GM06990 (cell line): ENCODE results near the gene OR11A1.

Experiments
- DNase-seq: peaks from one replicate; pipeline ENCODE4 v3.0.0-alpha.2; 2011; ENCODE audit not compliant: insufficient read length; ENCODE audit errors: extremely low read depth
- H3K27me3 ChIP-seq: replicated peaks from 2 replicates; pipeline ENCODE4 v1.6.0; 2011; ENCODE audit warnings: low read length; ENCODE audit not compliant: control insufficient read depth, insufficient read depth
- H3K36me3 ChIP-seq: 2 replicates; pipeline ENCODE4 v1.5.1; 2011; ENCODE audit warnings: low read length; ENCODE audit not compliant: control insufficient read depth, insufficient read depth
- H3K4me3 ChIP-seq: replicated peaks from 2 replicates; pipeline ENCODE4 v1.5.1; 2011; ENCODE audit warnings: low read depth, mild to moderate bottlenecking, control low read depth, low read length
- CTCF ChIP-seq: IDR thresholded peaks from 2 replicates; pipeline ENCODE4 v1.5.1; 2011; ENCODE audit warnings: low read length, control low read depth, mild to moderate bottlenecking, inconsistent platforms; ENCODE audit not compliant: insufficient read depth, poor library complexity, severe bottlenecking

OR11A1 gene

DNA sequence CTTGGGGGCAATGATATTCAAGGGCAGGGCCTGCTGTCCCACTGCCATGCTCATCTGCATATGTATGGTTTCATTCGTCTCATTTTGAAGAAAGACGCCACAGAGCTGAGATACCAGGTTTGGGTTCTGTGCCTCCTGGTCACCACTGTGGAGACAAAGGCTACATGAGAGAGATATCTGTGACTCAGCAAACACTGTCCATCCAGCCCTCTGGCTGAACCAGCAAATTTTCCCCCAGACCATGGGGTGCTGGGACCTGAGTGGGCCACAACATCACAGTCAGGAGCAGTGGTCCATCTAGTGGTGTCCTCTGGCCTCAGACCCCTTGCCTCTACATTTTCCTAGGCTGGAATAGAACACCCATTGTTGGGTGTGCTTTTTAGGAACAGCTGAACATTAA is 30.8 kb upstream of the OR11A1 start, which contains the start of gene MAS1L:
Gene MAS1L (minus strand): TSS at position 297 of the 400 bp plus-strand sequence. CDS start 54 bp downstream, at position 243.
- H3K36me3 ChIP-seq = no peaks in the 10 kb centered on the region
- no peak for DNase-seq
- no peak for TF ChIP-seq CTCF
- H3K27me3 ChIP-seq = no peaks in the 10 kb centered on the region
- H3K4me3 ChIP-seq = no peak within 1 kb of the TSS

GRCh38 chr6:29487131-29487530 is 30.3 kb upstream of the OR11A1 start:
- H3K27me3 ChIP-seq = no peaks in the 10 kb centered on the region
- TF ChIP-seq CTCF = no peak

GRCh38 chr6:29486577-29486976 is 29.7 kb upstream of the OR11A1 start:
- Histone ChIP-seq H3K36me3 (no peaks in the 10 kb centered on the region), H3K4me3 (no peak overlapping the region), H3K27me3 (no peaks in the 10 kb centered on the region)
- DNase-seq = no peak
- no peak for TF ChIP-seq CTCF

More at GRCh38 chr6:29487131-29487530, 30.3 kb upstream of the OR11A1 start:
- no peak for DNase-seq
- H3K36me3 ChIP-seq = no peaks in the 10 kb centered on the region
- no peak overlapping the region for H3K4me3 ChIP-seq

DNA sequence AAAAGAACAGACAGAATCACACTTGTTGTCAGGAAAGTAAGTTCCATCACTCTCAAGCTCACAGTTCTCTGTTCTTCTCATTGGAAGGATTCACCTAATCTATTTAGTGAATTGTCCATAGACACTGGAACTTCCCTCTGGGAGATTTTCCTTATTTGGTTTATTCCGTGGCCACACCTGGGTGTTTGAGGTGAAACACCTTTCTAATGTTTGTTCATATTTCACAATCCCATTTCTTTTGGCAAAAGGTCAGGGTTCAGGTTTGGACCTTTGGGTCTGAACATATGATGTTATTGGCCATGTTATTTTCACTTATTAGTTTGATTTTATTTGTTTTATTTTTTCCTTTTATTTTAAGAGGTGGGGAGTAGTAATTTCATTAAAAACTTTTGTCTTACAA is 26.9 kb upstream of the OR11A1 start:
- H3K4me3 ChIP-seq = no peak overlapping the region
- no peaks in the 10 kb centered on the region for H3K36me3 ChIP-seq
- no peak for TF ChIP-seq CTCF
- DNase-seq = no peak
- no peaks in the 10 kb centered on the region for H3K27me3 ChIP-seq

- no peak for DNase-seq
- no peaks in the 10 kb centered on the region for H3K36me3 ChIP-seq
- H3K27me3 ChIP-seq = no peaks in the 10 kb centered on the region
- no peak for TF ChIP-seq CTCF
- no peak overlapping the region for H3K4me3 ChIP-seq
Measured at GRCh38 chr6:29483186-29483585, 26.3 kb upstream of the OR11A1 start.

- no peaks in the 10 kb centered on the region; the same call in none of the 2 replicates for H3K27me3 ChIP-seq
- H3K4me3 ChIP-seq = no peak overlapping the region
- H3K36me3 ChIP-seq = no peaks in the 10 kb centered on the region
- TF ChIP-seq CTCF = no peak
- no peak for DNase-seq
Measured at GRCh38 chr6:29479560-29479959, 22.7 kb upstream of the OR11A1 start.
